Liver (tissue), 3 donors: Measurements from ENCODE around the gene NUTM2G.
"Not testable (repeated sequence)": the region's sequence is repeated elsewhere in the genome, so short reads cannot be mapped to it uniquely, and the experiment has no call there.

Source experiments
- RAD21 ChIP-seq, 2 donors: IDR thresholded peaks; 2 replicates each; pipeline ENCODE4 v1.6.1; 2016; ENCODE audit warnings: antibody characterized with exemption in 2 of 2, mild to moderate bottlenecking in 2 of 2
- TF ChIP-seq, protein P1 (sequence below): fragments of 150-350 bp; IDR thresholded peaks from 2 replicates; pipeline ENCODE4 v1.5.1; 2017; ENCODE audit warnings: improper control_type of control experiment, low read depth, low read length; ENCODE audit not compliant: missing input control
- donor health status: healthy.
- donor health status: healthy.

DNA sequence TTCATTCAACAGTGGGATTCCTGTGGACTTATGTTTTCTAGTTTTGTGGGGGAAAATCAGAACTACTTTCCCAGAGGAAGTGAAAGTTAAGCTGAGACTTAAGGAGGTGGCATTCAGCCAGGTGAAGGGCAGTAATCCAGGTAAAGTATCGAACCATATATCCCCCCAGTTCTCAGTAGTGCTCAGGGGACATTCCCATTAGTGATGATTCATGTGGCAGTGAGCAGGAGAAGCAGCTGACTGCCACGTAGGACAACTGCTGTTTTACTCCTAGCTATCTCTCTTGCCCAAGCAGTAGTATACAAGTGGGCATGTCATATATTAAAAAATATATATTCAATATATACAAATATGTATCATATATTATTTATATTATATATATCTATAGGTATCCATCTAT, 13.1 kb upstream of the NUTM2G start:
- TF ChIP-seq, protein P1, sequence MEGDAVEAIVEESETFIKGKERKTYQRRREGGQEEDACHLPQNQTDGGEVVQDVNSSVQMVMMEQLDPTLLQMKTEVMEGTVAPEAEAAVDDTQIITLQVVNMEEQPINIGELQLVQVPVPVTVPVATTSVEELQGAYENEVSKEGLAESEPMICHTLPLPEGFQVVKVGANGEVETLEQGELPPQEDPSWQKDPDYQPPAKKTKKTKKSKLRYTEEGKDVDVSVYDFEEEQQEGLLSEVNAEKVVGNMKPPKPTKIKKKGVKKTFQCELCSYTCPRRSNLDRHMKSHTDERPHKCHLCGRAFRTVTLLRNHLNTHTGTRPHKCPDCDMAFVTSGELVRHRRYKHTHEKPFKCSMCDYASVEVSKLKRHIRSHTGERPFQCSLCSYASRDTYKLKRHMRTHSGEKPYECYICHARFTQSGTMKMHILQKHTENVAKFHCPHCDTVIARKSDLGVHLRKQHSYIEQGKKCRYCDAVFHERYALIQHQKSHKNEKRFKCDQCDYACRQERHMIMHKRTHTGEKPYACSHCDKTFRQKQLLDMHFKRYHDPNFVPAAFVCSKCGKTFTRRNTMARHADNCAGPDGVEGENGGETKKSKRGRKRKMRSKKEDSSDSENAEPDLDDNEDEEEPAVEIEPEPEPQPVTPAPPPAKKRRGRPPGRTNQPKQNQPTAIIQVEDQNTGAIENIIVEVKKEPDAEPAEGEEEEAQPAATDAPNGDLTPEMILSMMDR, result not testable (repeated sequence)
- not testable (repeated sequence) for TF ChIP-seq RAD21 (IDR thresholded peaks at IDR 0.05)
